Activated CD4-positive, alpha-beta memory T cell treated with anti-CD3 and anti-CD28 coated beads, Interleukin-2, amount 10 ng/mL, durations not matched to agents 7 days and 5 days (primary cell): Measurements from ENCODE around the gene DZIP1L. TPM values are rescaled to one million over a fixed set of nuclear protein-coding genes. Genes with fewer than 3 reads are reported as not detected.
A peak's percentile ranks its signal among the peaks of the same experiment; 100 is the strongest.
"Not testable (repeated sequence)": the region's sequence is repeated elsewhere in the genome, so short reads cannot be mapped to it uniquely, and the experiment has no call there.

ENCODE experiments used
- CTCF ChIA-PET: fragments of 350-600 bp; sonication (Branson Sonifier 250); formaldehyde crosslinking; loops from one replicate; lab custom pipeline; 2021; ENCODE audit warnings: antibody characterized with exemption, inconsistent platforms; lab: Charles Lee
- POLR2A ChIA-PET: fragments of 350-600 bp; sonication (Branson Sonifier 250); formaldehyde crosslinking; loops from one replicate; lab custom pipeline; 2021; ENCODE audit warnings: antibody characterized with exemption; lab: Charles Lee
- DNase-seq: peaks from one replicate; pipeline ENCODE4 v3.0.0-alpha.2; 2020
- H3K27ac Mint-ChIP-seq: one replicate; pipeline ENCODE4 v1.8.0; 2021; ENCODE audit warnings: mild to moderate bottlenecking, mixed read lengths
- H3K27me3 Mint-ChIP-seq: one replicate; pipeline ENCODE4 v1.8.0; 2021; ENCODE audit warnings: mixed read lengths
- H3K36me3 Mint-ChIP-seq: one replicate; pipeline ENCODE4 v1.8.0; 2021; ENCODE audit warnings: low read depth, mixed read lengths
- H3K4me1 Mint-ChIP-seq: one replicate; pipeline ENCODE4 v1.8.0; 2021; ENCODE audit warnings: mixed read lengths
- H3K4me3 Mint-ChIP-seq: one replicate; pipeline ENCODE4 v1.8.0; 2021; ENCODE audit warnings: mild to moderate bottlenecking, mixed read lengths
- H3K9me3 Mint-ChIP-seq: one replicate; pipeline ENCODE4 v1.8.0; 2021; ENCODE audit warnings: mixed read lengths
- total RNA-seq, 2 experiments: library from RNA; stranded (reverse); gene quantifications; one replicate each; pipeline ENCODE4 v1.2.3, GENCODE V29; 2021

DZIP1L gene
- total RNA-seq, 2 experiments from 2014 or later = 0.05 TPM; not detected in 1

DNA sequence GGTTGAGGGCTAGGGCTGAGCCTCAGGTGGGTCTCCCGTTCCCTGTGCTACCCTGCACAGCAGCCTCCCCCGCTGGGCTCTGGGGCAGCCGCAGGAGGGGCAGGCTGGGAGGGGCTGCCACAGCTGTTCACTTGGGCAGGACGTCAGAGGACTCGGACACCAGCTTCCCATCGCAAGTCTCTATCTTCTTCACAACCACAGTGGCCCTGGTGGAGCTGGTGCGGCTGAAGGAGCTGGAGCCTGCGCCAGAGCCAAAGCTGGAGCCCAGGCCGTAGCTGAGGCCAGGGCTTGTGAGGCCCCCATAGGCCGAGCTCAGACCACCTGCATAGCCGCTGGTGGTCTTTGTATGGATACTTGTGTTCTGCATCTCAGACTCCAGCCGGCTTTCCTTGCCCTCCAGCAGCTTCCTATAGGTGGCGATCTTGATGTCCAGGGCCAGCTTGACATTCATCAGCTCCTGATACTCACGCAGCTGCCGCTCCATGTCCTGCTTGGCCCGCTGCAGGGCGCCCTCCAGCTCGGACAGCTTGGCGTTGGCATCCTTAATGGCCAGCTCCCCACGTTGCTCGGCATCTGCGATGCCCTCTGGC lies 14.0 kb downstream of the DZIP1L start:
- H3K4me1 Mint-ChIP-seq, H3K27ac Mint-ChIP-seq, H3K4me3 Mint-ChIP-seq, H3K36me3 Mint-ChIP-seq, DNase-seq, H3K9me3 Mint-ChIP-seq, H3K27me3 Mint-ChIP-seq: not testable (repeated sequence)
- POLR2A ChIA-PET = interaction anchor here (0.6 kb wide), 1 partner anchor 1882 kb away, joined by 3 read pairs; no protein-coding TSS in a partner anchor
- CTCF ChIA-PET = interaction anchor here (1.0 kb wide), 1 partner anchor 17 kb away, joined by 3 read pairs; no protein-coding TSS in a partner anchor

DNA sequence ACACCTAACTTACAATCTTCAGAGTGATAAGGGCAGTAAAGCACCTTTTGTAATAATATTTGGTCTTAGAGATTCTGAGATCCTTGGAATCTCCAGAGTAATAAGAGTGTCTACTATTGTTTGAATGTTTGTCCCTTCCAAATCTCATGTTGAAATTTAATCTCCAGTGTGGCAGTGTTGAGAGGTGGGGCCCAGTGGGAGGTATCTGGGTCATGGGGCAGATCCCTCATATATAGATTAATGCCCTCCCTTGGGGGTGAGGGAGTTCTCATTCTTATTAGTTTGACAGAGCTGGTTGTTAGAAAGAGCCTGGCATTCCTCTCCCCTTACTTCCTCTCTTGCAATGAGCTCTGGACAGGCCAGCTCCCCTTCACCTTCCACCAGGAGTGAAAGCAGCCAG lies 16.0 kb downstream of the DZIP1L start:
- ChIA-PET POLR2A (no interaction called here), CTCF (interaction anchor here (1.1 to 1.5 kb wide), 2 partner anchors 19 to 33 kb away, joined by 3 read pairs; no protein-coding TSS in a partner anchor)
- Mint-ChIP-seq H3K36me3 (no peaks in the 10 kb centered on the region), H3K27me3 (peaks cover 10% of the 10 kb centered on the region), H3K9me3 (no peaks in the 10 kb centered on the region), H3K4me3 (no peak overlapping the region), H3K27ac (no peak overlapping the region), H3K4me1 (no peaks in the 10 kb centered on the region)
- no peak for DNase-seq

DNA sequence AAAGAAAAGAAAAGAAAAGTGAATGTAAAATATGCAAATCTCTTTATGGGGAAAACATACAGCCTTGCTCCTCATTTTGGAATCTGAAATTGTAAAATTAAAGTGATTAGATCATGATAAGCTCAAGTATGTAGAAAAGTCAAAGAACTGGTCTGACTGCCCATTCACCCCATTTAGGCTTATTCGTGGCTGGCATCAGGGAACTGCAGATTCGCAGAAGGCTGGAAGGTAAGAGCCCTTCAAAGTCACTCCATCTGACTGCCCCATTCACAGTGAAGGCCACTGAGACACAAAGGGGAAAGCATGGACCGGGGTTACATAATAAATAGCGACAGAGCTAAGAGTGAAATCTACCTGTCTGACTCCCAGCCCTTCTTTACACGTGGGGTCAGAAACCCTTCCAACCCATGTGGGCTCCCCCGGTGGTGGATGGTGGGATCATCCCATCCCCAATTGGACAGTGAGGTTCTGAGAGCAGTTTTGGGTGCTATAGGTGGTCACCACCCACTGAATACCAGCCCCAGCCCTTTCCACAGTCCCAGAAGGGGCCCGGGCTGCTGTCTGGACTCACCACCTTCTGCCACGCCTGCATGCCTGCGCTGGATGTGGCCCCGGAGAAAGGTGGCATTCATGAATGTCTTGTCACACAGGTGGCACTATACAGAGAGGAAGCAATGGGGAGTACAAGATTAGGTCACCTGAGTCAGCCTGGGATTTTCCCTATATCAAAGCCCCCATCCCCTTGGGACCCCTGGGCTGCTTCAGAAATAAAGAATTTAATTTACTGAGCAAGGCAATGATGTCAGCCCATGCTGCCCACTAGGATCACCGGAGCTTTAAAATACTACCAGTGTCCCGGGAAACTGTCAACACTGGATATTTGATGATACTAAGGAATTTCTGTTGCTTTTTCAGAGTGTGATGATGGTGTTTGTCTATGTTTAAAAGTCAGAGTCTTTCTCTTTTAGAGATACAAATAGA lies 17.9 kb downstream of the DZIP1L start:
- POLR2A ChIA-PET = no interaction called here
- H3K27me3 Mint-ChIP-seq = peaks cover 20% of the 10 kb centered on the region

DNA sequence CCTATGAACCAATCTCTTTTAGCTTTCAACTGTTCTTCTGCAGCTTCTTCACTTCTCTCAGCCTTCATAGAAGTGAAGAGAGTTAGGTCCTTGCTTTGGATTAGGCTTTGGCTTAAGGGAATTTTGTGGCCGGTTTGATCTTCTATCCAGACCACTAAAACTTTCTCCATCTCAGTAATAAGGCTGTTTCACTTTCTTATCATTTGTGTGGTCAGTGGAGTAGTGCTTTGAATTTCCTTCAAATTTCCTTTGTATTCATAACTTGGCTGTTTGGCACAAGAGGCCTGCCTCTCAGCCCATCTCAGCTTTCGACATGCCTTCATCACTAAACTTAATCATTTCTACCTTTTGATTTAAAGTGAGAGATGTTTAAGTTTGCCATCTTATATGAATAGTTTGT lies 21.7 kb downstream of the DZIP1L start:
- no peaks in the 10 kb centered on the region for H3K4me1 Mint-ChIP-seq
- no peaks in the 10 kb centered on the region for H3K9me3 Mint-ChIP-seq
- no peaks in the 10 kb centered on the region for H3K36me3 Mint-ChIP-seq
- ChIA-PET CTCF (no interaction called here), POLR2A (interaction anchor here (1.6 kb wide), 1 partner anchor 11 kb away, joined by 5 read pairs; no protein-coding TSS in a partner anchor)
- no peak for DNase-seq
- no peak overlapping the region for H3K4me3 Mint-ChIP-seq
- peaks cover 25% of the 10 kb centered on the region for H3K27me3 Mint-ChIP-seq
- no peak overlapping the region for H3K27ac Mint-ChIP-seq

More for the DNA sequence above, 17.9 kb downstream of the DZIP1L start:
- H3K9me3 Mint-ChIP-seq = no peaks in the 10 kb centered on the region
- no peaks in the 10 kb centered on the region for H3K4me1 Mint-ChIP-seq
- H3K4me3 Mint-ChIP-seq = no peak overlapping the region
- CTCF ChIA-PET = no interaction called here
- no peaks in the 10 kb centered on the region for H3K36me3 Mint-ChIP-seq
- no peak for DNase-seq
- no peak overlapping the region for H3K27ac Mint-ChIP-seq

DNA sequence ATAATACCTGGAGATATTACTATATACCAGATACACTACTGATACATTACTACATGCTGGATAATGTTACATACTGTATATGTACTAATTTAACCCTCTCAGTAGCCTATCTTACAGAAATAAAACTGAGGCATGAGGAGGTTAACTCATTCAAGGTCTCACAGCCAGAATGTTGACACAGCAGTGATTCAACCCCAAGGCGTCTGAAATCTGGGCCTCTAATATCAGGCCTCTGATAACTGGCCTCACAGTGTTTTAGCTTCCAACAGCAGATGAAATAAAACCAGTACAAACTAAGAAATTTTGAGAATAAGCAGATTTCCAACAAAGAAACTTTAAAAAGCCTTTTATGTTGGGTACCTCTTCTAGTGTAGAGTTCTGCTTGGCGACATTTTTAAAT lies 23.4 kb downstream of the DZIP1L start:
- CTCF ChIA-PET = no interaction called here
- Mint-ChIP-seq H3K27me3 (peaks cover 38% of the 10 kb centered on the region), H3K27ac (no peak overlapping the region), H3K4me3 (no peak overlapping the region), H3K9me3 (no peaks in the 10 kb centered on the region), H3K36me3 (no peaks in the 10 kb centered on the region), H3K4me1 (no peaks in the 10 kb centered on the region)
- DNase-seq = no peak
- POLR2A ChIA-PET = interaction anchor here (1.6 kb wide), 1 partner anchor 9 kb away, joined by 5 read pairs; no protein-coding TSS in a partner anchor

DNA sequence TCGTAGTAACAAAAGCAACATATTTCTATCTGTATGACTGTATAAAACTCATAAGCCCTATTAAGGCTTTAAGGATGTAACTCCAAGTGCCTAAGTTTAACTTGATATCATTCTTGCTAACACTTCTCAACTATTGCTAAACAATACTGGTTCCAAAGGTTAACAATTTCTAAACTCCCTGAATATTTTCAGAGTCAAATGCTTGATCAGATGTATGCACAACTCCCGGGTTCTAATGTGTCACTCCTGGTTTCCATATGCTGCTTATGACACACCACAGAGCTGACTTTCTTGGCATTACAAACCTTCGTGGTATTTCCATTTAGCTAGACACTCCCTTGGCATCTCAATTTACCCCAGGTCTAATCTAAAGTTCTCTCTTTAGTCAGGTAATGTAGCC lies 26.3 kb downstream of the DZIP1L start:
- Mint-ChIP-seq H3K36me3 (no peaks in the 10 kb centered on the region), H3K4me1 (peaks cover 1% of the 10 kb centered on the region), H3K27ac (no peak overlapping the region), H3K27me3 (peaks cover 32% of the 10 kb centered on the region), H3K9me3 (no peaks in the 10 kb centered on the region), H3K4me3 (no peak overlapping the region)
- ChIA-PET POLR2A (no interaction called here), CTCF (interaction anchor here (1.6 kb wide), 1 partner anchor 20 kb away, joined by 4 read pairs; no protein-coding TSS in a partner anchor)
- no peak for DNase-seq

DNA sequence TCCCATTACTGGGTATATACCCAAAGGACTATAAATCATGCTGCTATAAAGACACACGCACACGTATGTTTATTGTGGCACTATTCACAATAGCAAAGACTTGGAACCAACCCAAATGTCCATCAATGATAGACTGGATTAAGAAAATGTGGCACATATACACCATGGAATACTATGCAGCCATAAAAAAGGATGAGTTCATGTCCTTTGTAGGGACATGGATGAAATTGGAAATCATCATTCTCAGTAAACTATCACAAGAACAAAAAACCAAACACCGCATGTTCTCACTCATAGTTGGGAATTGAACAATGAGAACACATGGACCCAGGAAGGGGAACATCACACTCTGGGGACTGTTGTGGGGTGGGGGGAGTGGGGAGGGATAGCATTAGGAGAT lies 29.7 kb downstream of the DZIP1L start:
- H3K9me3 Mint-ChIP-seq, POLR2A ChIA-PET, CTCF ChIA-PET, DNase-seq, H3K27ac Mint-ChIP-seq, H3K36me3 Mint-ChIP-seq, H3K4me3 Mint-ChIP-seq: not testable (repeated sequence)
- Mint-ChIP-seq H3K27me3 (peaks cover 23% of the 10 kb centered on the region), H3K4me1 (peaks cover 27% of the 10 kb centered on the region)

DNA sequence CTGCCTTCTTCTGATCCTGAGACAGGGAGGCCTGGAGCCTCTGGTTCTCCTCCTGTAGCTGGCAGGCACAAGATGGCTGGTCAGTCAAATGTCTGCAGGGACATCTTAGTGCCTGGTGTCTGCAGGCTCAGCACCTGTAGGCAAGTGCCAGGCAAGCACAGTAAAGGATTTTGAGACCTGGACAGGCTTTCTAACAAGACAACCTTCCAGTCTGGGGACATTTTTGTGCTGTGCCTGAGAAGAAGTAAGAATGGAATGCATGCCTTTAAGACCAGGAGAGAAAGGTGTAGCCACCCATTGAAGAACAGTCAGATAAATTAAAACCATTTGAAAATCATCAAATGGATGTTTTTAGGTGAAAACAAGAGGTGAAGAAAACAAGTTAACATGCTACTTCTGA lies 31.2 kb downstream of the DZIP1L start:
- ChIA-PET POLR2A (no interaction called here), CTCF (no interaction called here)
- Mint-ChIP-seq H3K36me3 (no peaks in the 10 kb centered on the region), H3K9me3 (no peaks in the 10 kb centered on the region), H3K4me3 (no peak overlapping the region), H3K27ac (no peak overlapping the region), H3K27me3 (peaks cover 24% of the 10 kb centered on the region), H3K4me1 (peaks cover 28% of the 10 kb centered on the region)
- DNase-seq = no peak

DNA sequence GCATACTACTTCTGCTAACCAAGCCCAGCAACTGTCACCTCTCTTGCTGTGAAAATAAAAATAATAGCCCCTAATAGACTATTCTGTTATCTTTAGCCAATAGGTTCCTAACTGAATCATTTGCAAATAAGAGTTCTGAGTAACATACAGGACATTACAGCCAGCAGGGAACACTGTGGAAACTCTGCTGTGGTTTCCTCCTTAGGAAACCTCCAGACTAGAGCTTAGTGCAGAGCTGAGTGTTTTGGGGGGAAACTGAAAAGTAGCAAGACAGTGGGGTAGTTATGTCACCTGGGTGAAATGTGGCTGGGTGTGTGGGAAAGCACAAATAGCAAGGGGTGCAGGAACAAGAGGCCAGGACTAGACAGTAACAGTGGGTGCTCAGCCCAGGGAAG lies 32.4 kb downstream of the DZIP1L start:
- peaks cover 32% of the 10 kb centered on the region for H3K4me1 Mint-ChIP-seq

DNA sequence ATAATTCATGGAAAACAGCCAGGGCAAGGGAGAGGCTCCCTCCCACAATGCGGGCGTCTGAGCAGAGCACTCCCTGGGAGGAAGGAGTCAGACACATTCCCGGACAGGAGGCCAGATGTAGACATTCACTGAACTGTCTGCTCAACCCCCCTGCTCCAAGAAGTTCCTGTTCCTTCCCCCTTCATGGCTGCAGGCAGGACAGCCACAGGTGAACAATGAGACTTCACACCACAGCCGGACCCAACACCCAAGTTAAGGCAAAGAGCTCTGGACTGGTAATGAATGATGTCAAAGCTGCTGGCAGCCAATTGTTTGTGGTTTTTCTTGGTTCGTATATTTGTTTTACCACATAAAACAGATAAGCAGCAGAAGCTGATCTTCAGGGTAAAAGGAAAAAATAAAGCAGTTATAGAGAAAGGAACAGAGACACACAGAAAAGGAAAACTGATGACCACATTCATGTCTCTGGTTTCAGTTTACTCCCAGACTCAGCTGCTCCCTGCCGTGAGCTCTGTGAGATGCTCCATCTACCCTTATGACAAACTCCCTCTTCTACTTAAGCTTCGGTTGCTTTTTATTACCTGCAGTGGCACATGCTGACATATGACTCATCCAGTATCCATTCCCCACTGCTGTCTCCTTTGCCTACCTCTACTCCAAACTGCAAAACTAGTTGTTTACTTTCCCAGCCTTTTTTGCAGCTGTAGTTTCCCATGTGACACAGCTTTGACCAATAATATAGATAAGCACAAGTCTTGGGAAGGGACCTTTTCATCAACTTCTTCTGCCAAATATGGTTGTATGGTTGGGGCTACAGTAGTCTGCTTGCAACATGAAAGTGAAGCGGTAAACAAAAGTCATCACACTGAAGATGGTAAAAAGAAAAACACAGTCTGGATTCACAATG lies 33.1 kb downstream of the DZIP1L start:
- Mint-ChIP-seq H3K27ac (peak overlapping the region; percentile 59), H3K4me3 (peak overlapping the region; percentile 56), H3K9me3 (no peaks in the 10 kb centered on the region), H3K27me3 (peaks cover 17% of the 10 kb centered on the region), H3K4me1 (peaks cover 32% of the 10 kb centered on the region), H3K36me3 (no peaks in the 10 kb centered on the region)
- ChIA-PET CTCF (interaction anchor here (0.7 to 3.9 kb wide), 5 partner anchors 12 to 40 kb away, joined by 3 to 17 read pairs (median 4); no protein-coding TSS in a partner anchor), POLR2A (interaction anchor here (0.8 to 1.9 kb wide), 4 partner anchors 11 to 104 kb away, joined by 3 to 6 read pairs (median 4); partner anchors contain the start of gene ARMC8)
- DNase-seq = peak; percentile 34

More for the DNA sequence above, 32.4 kb downstream of the DZIP1L start:
- ChIA-PET CTCF (interaction anchor here (0.8 to 3.9 kb wide), 3 partner anchors 13 to 36 kb away, joined by 4 to 17 read pairs (median 10); no protein-coding TSS in a partner anchor), POLR2A (interaction anchor here (1.3 to 1.9 kb wide), 3 partner anchors 10 to 91 kb away, joined by 3 to 6 read pairs (median 5); no protein-coding TSS in a partner anchor)
- Mint-ChIP-seq H3K27ac (peak overlapping the region; percentile 59), H3K9me3 (no peaks in the 10 kb centered on the region), H3K36me3 (no peaks in the 10 kb centered on the region), H3K27me3 (peaks cover 18% of the 10 kb centered on the region), H3K4me3 (peak overlapping the region; percentile 56)
- no peak for DNase-seq

DNA sequence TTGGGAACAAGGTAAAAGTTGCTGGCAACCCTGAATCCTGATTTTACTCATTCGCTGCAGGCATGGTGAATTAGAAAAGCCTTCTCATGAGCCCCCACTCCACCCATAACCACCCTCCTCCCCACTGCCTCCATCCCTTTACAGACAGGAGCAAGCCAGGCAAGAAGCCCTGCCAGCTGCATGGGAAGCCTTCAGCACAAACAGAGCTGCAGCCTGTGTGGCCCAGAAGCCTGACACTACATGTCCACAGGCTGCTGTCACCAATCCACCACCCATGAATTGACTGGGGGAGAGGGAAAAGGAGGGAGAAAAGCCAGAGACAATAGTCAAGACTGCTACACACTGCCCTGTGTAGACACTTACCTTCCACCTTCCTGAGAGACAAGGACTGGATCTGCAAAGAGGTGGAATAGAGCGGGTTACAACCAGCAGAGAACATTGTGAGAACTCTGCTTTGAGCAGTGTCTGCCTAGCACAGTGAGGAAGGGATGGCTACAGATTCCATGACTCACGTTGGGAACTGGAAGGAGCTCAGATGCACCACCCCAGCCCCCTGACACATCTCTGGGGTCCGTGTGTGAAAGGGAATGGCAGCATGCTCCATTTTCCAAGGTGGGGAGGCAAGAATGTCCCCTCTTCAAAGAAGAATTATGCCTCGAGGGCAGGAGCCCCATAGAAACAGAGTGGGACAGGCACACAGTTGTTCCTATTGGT lies 33.9 kb downstream of the DZIP1L start:
- Mint-ChIP-seq H3K4me1 (peaks cover 32% of the 10 kb centered on the region), H3K4me3 (peak overlapping the region; percentile 56), H3K36me3 (no peaks in the 10 kb centered on the region), H3K9me3 (no peaks in the 10 kb centered on the region), H3K27ac (no peak overlapping the region), H3K27me3 (peaks cover 14% of the 10 kb centered on the region)
- DNase-seq = no peak
- ChIA-PET CTCF (interaction anchor here (1.0 to 3.9 kb wide), 2 partner anchors 11 to 16 kb away, joined by 3 to 17 read pairs; no protein-coding TSS in a partner anchor), POLR2A (interaction anchor here (1.1 to 1.9 kb wide), 2 partner anchors 92 to 94 kb away, joined by 3 to 6 read pairs; partner anchors contain the start of gene DBR1)
